NT2/D1 (cell line): Measurements from ENCODE around the gene DMXL2.

Experiments used
- YY1 ChIP-seq: IDR thresholded peaks from 2 replicates; pipeline ENCODE4 v1.6.1; 2011; ENCODE audit not compliant: insufficient read length, insufficient read depth
- ZNF274 ChIP-seq: IDR thresholded peaks from 2 replicates; pipeline ENCODE4 v1.6.1; 2011; ENCODE audit warnings: mild to moderate bottlenecking, low read depth, low read length

DNA sequence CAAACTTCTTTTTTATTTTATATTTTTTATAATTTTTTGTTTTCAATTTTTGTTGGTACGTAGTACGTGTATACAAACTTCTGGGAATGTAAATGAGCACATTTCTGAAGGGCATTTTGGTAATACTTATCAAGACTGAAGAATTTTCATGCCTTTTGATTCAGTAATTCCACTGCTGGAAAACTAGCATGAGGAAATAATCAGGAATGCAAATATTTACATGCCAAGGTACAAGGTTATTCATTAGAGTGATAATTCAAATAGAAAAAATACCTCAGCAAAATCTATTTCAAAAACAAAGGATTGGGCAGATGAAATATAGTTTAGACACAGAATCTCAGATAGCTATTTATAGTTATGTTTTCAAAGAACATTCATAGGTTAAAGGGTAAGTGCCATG is 128.7 kb downstream of the DMXL2 start:
- TF ChIP-seq YY1: no peak
- no peak for TF ChIP-seq ZNF274
